WTC11 (cell line): ENCODE results near the gene HDAC9. TPM values are rescaled to one million over a fixed set of nuclear protein-coding genes. Genes with fewer than 3 reads are reported as not detected.

Experiments used
- ATAC-seq: fragments of 200-7000 bp; cut with Tn5 transposase; 2 replicates; pipeline ENCODE4 v1.10.0; 2021; ENCODE audit warnings: mild to moderate bottlenecking, moderate library complexity
- CTCF ChIA-PET: fragments of 300-600 bp; sonication (Branson Sonifier 250); formaldehyde crosslinking; loops from one replicate; lab custom pipeline; 2021; ENCODE audit warnings: antibody characterized with exemption; lab: Charles Lee
- POLR2A ChIA-PET: fragments of 350-600 bp; sonication (Branson Sonifier 250); formaldehyde crosslinking; loops from one replicate; lab custom pipeline; 2021; ENCODE audit warnings: antibody characterized with exemption; lab: Charles Lee
- DNase-seq: peaks from one replicate; pipeline ENCODE4 v3.0.0; 2021; ENCODE audit warnings: low spot score
- H3K27ac Mint-ChIP-seq: 2 replicates; pipeline ENCODE4 v1.8.0; 2021; ENCODE audit warnings: mixed read lengths
- H3K27me3 Mint-ChIP-seq: 2 replicates; pipeline ENCODE4 v1.8.0; 2021; ENCODE audit warnings: low read depth, mild to moderate bottlenecking, moderate library complexity, mixed read lengths
- H3K36me3 Mint-ChIP-seq: 2 replicates; pipeline ENCODE4 v1.8.0; 2021; ENCODE audit warnings: mixed read lengths
- H3K4me1 Mint-ChIP-seq: 2 replicates; pipeline ENCODE4 v1.8.0; 2022; ENCODE audit warnings: mixed read lengths
- H3K4me3 Mint-ChIP-seq: 2 replicates; pipeline ENCODE4 v1.8.0; 2021; ENCODE audit warnings: mild to moderate bottlenecking, moderate library complexity, mixed read lengths
- H3K9me3 Mint-ChIP-seq: 2 replicates; pipeline ENCODE4 v1.8.0; 2021; ENCODE audit warnings: mixed read lengths
- CREM ChIP-seq: sonication (generic); formaldehyde crosslinking; IDR thresholded peaks from 2 replicates; pipeline ENCODE4 v1.8.1; 2022; ENCODE audit warnings: mild to moderate bottlenecking, missing genetic modification reagents, moderate library complexity
- ETV6 ChIP-seq: sonication (generic); formaldehyde crosslinking; IDR thresholded peaks from 2 replicates; pipeline ENCODE4 v1.8.1; 2022; ENCODE audit warnings: mild to moderate bottlenecking, missing genetic modification reagents
- FOXK1 ChIP-seq: sonication (generic); formaldehyde crosslinking; IDR thresholded peaks from 2 replicates; pipeline ENCODE4 v1.8.0; 2022; ENCODE audit warnings: mild to moderate bottlenecking, moderate library complexity, missing genetic modification reagents
- GABPB1 ChIP-seq: sonication (generic); formaldehyde crosslinking; IDR thresholded peaks from 2 replicates; pipeline ENCODE4 v1.8.1; 2023; ENCODE audit warnings: mild to moderate bottlenecking, missing genetic modification reagents
- GTF2I ChIP-seq: fragments of 250-450 bp; sonication (Bioruptor Pico); conservative IDR thresholded peaks from 2 replicates; pipeline ENCODE4 v1.4.0; 2021; ENCODE audit warnings: mild to moderate bottlenecking
- HMGA2 ChIP-seq: fragments of 250-450 bp; sonication (Bioruptor Pico); IDR thresholded peaks from 2 replicates; pipeline ENCODE4 v1.4.0; 2021; ENCODE audit warnings: mild to moderate bottlenecking, moderate library complexity
- IRF2 ChIP-seq: sonication (generic); formaldehyde crosslinking; IDR thresholded peaks from 2 replicates; pipeline ENCODE4 v1.8.0; 2022; ENCODE audit warnings: low read depth, missing genetic modification reagents, borderline replicate concordance
- KAT7 ChIP-seq: sonication (generic); formaldehyde crosslinking; IDR thresholded peaks from 2 replicates; pipeline ENCODE4 v1.8.1; 2023; ENCODE audit warnings: missing genetic modification reagents, mild to moderate bottlenecking, borderline replicate concordance
- RORB ChIP-seq: fragments of 250-450 bp; sonication (Bioruptor Pico); IDR thresholded peaks from 2 replicates; pipeline ENCODE4 v1.9.0; 2021; ENCODE audit warnings: mild to moderate bottlenecking
- SMAD3 ChIP-seq: sonication (generic); formaldehyde crosslinking; IDR thresholded peaks from 2 replicates; pipeline ENCODE4 v1.8.0; 2022; ENCODE audit warnings: missing genetic modification reagents, mild to moderate bottlenecking, borderline replicate concordance
- SOX15 ChIP-seq: fragments of 250-450 bp; sonication (Bioruptor Pico); IDR thresholded peaks from 2 replicates; pipeline ENCODE4 v1.9.0; 2021; ENCODE audit warnings: mild to moderate bottlenecking
- ZBTB43 ChIP-seq: sonication (generic); formaldehyde crosslinking; IDR thresholded peaks from 2 replicates; pipeline ENCODE4 v1.8.1; 2023; ENCODE audit warnings: mild to moderate bottlenecking, missing genetic modification reagents
- ZNF219 ChIP-seq: sonication (generic); formaldehyde crosslinking; IDR thresholded peaks from 2 replicates; pipeline ENCODE4 v1.8.0; 2023; ENCODE audit warnings: missing genetic modification reagents, mild to moderate bottlenecking, borderline replicate concordance
- ZNF423 ChIP-seq: fragments of 250-450 bp; sonication (Bioruptor Pico); IDR thresholded peaks from 2 replicates; pipeline ENCODE4 v2.1.2; 2022; ENCODE audit warnings: mild to moderate bottlenecking, moderate library complexity
- ZNF512 ChIP-seq: sonication (generic); formaldehyde crosslinking; IDR thresholded peaks from 2 replicates; pipeline ENCODE4 v1.8.1; 2022; ENCODE audit warnings: missing genetic modification reagents, borderline replicate concordance
- total RNA-seq: library from RNA; stranded (reverse); gene quantifications from 3 replicates; pipeline ENCODE4 v1.2.3, GENCODE V29; 2021
- TF ChIP-seq, protein P1 (sequence below): sonication (generic); formaldehyde crosslinking; IDR thresholded peaks from 2 replicates; pipeline ENCODE4 v1.8.0; 2023; ENCODE audit warnings: missing genetic modification reagents, mild to moderate bottlenecking, borderline replicate concordance
- TF ChIP-seq, protein P2 (sequence below): sonication (generic); formaldehyde crosslinking; IDR thresholded peaks from 2 replicates; pipeline ENCODE4 v1.8.0; 2022; ENCODE audit warnings: mild to moderate bottlenecking, missing genetic modification reagents
- TF ChIP-seq, protein P3 (sequence below): sonication (generic); formaldehyde crosslinking; IDR thresholded peaks from 2 replicates; pipeline ENCODE4 v1.8.1; 2022; ENCODE audit warnings: low read depth, missing genetic modification reagents, borderline replicate concordance

The HDAC9 gene
- total RNA-seq, 1 experiment from 2014 or later, result 18.8 TPM

- TF ChIP-seq, protein P1, sequence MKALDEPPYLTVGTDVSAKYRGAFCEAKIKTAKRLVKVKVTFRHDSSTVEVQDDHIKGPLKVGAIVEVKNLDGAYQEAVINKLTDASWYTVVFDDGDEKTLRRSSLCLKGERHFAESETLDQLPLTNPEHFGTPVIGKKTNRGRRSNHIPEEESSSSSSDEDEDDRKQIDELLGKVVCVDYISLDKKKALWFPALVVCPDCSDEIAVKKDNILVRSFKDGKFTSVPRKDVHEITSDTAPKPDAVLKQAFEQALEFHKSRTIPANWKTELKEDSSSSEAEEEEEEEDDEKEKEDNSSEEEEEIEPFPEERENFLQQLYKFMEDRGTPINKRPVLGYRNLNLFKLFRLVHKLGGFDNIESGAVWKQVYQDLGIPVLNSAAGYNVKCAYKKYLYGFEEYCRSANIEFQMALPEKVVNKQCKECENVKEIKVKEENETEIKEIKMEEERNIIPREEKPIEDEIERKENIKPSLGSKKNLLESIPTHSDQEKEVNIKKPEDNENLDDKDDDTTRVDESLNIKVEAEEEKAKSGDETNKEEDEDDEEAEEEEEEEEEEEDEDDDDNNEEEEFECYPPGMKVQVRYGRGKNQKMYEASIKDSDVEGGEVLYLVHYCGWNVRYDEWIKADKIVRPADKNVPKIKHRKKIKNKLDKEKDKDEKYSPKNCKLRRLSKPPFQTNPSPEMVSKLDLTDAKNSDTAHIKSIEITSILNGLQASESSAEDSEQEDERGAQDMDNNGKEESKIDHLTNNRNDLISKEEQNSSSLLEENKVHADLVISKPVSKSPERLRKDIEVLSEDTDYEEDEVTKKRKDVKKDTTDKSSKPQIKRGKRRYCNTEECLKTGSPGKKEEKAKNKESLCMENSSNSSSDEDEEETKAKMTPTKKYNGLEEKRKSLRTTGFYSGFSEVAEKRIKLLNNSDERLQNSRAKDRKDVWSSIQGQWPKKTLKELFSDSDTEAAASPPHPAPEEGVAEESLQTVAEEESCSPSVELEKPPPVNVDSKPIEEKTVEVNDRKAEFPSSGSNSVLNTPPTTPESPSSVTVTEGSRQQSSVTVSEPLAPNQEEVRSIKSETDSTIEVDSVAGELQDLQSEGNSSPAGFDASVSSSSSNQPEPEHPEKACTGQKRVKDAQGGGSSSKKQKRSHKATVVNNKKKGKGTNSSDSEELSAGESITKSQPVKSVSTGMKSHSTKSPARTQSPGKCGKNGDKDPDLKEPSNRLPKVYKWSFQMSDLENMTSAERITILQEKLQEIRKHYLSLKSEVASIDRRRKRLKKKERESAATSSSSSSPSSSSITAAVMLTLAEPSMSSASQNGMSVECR (CRISPR knock-in tag), result no peak
- no peak for TF ChIP-seq ZBTB43 (CRISPR knock-in tag)
- TF ChIP-seq GTF2I, result no peak
- TF ChIP-seq IRF2 (CRISPR knock-in tag), result no peak
- TF ChIP-seq GABPB1 (CRISPR knock-in tag), result no peak
- TF ChIP-seq, protein P2, sequence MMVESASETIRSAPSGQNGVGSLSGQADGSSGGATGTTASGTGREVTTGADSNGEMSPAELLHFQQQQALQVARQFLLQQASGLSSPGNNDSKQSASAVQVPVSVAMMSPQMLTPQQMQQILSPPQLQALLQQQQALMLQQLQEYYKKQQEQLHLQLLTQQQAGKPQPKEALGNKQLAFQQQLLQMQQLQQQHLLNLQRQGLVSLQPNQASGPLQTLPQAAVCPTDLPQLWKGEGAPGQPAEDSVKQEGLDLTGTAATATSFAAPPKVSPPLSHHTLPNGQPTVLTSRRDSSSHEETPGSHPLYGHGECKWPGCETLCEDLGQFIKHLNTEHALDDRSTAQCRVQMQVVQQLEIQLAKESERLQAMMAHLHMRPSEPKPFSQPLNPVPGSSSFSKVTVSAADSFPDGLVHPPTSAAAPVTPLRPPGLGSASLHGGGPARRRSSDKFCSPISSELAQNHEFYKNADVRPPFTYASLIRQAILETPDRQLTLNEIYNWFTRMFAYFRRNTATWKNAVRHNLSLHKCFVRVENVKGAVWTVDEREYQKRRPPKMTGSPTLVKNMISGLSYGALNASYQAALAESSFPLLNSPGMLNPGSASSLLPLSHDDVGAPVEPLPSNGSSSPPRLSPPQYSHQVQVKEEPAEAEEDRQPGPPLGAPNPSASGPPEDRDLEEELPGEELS (CRISPR knock-in tag), result no peak
- TF ChIP-seq SMAD3 (CRISPR knock-in tag), result no peak
- no peak for TF ChIP-seq ZNF219 (CRISPR knock-in tag)
- TF ChIP-seq HMGA2 (CRISPR knock-in tag), result no peak
- TF ChIP-seq, all 79 proteins: peak for 0
These were observed 35.9 kb upstream of the HDAC9 start (continued) for GRCh38 chr7:18459484-18460245.

DNA sequence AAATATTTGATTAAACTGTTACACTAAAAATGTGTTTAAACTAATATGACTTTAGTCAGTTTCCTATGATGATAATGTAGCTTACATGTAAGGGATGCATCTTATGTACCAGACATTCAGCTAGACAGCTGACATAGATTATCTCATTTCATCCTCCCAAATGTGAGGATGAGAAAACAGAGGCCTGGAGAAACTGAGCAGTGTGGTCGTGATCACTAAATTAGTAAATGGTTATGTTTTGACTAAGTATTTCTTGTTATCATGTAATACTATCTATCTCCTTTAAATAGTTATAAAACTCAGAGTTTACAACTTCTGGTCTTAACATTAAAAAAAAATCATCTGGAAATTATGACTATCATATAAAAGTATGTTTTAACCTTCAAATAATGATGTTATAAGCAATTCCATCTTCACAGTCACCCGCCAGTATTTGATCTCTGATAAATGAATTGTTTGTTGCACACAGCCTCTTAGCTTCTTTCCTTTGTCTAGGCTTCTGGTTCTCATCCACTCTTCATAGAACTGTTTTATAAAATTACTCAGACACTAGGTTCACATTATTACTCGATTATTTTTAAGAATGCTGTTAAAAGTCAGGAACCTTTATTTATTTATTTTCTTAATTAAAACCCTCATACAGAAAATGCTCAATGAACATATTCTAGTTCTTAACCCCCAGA is 33.6 kb upstream of the HDAC9 start:
- ChIA-PET CTCF (no interaction called here), POLR2A (no interaction called here)
- no peak overlapping the region for H3K4me3 Mint-ChIP-seq
- H3K36me3 Mint-ChIP-seq, result no peaks in the 10 kb centered on the region
- H3K4me1 Mint-ChIP-seq, result no peaks in the 10 kb centered on the region
- no peaks in the 10 kb centered on the region for H3K9me3 Mint-ChIP-seq
- ATAC-seq (no peak), DNase-seq (no peak)
- H3K27me3 Mint-ChIP-seq, result no peaks in the 10 kb centered on the region
- no peak overlapping the region for H3K27ac Mint-ChIP-seq
- TF ChIP-seq ZNF512 (CRISPR knock-in tag), result no peak
- no peak for TF ChIP-seq CREM (CRISPR knock-in tag)
- TF ChIP-seq, protein P3, sequence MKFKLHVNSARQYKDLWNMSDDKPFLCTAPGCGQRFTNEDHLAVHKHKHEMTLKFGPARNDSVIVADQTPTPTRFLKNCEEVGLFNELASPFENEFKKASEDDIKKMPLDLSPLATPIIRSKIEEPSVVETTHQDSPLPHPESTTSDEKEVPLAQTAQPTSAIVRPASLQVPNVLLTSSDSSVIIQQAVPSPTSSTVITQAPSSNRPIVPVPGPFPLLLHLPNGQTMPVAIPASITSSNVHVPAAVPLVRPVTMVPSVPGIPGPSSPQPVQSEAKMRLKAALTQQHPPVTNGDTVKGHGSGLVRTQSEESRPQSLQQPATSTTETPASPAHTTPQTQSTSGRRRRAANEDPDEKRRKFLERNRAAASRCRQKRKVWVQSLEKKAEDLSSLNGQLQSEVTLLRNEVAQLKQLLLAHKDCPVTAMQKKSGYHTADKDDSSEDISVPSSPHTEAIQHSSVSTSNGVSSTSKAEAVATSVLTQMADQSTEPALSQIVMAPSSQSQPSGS, result no peak
- TF ChIP-seq KAT7, result no peak
- TF ChIP-seq FOXK1, result no peak
- TF ChIP-seq ZNF423 (CRISPR knock-in tag), result no peak
- no peak for TF ChIP-seq RORB (CRISPR knock-in tag)
- TF ChIP-seq SOX15, result no peak
- TF ChIP-seq ETV6 (CRISPR knock-in tag), result no peak
- TF ChIP-seq, protein P1 (CRISPR knock-in tag), result no peak
